Middle frontal gyrus (tissue), 1 donor: ENCODE measurements around the gene BTBD2.

Experiments used
- DNase-seq: peaks from one replicate; pipeline ENCODE4 v3.0.0-alpha.2; 2015; ENCODE audit warnings: low spot score; ENCODE audit errors: extremely low spot score

The BTBD2 gene

DNA sequence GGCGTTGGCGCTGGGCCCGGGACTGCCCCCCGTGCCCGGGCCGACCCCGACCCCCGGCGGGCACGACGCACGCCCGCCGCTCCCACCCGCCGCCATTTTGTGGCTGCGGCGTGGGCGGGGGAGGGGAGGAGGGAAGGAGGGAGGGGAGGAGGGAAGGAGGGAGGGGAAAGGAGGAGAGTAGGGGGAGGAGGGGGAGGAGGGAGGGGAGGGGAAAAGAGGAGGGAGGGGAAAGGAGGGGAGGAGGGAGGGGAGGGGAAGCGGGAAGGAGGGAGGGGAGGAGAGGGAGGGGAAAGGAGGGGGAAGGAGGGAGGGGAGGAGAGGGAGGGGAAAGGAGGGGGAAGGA is at the start of gene BTBD2:
Gene BTBD2, minus strand, starts transcription at position 107 of the 343 bp plus-strand sequence. Its CDS starts 11 bp downstream, at position 96.
- no peak for DNase-seq

GRCh38 chr19:2064788-2065524 is 49.4 kb upstream of the BTBD2 start:
- DNase-seq = no peak

GRCh38 chr19:2064395-2064787 is 48.9 kb upstream of the BTBD2 start:
- no peak for DNase-seq

- DNase-seq = no peak
Measured at GRCh38 chr19:2063824-2064223, 48.3 kb upstream of the BTBD2 start.

GRCh38 chr19:2062770-2063169 is 47.3 kb upstream of the BTBD2 start:
- DNase-seq = no peak

DNA sequence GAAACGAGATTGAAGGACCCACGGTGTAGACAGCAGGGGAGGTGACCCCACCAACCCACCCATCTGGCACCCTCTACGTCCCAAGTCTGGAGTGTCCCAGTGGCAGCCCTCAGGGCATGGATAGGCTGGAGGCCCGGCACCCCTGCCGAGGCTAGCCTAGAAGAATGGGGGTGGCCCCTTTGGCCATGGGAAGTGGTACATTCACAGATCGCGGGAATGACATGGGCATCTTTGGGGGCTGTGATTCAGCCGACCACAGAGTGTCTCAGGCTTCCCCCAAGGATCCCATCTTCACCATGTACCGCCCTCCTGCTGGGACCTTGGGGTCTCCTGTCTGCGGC is 46.8 kb upstream of the BTBD2 start:
- DNase-seq = no peak

DNA sequence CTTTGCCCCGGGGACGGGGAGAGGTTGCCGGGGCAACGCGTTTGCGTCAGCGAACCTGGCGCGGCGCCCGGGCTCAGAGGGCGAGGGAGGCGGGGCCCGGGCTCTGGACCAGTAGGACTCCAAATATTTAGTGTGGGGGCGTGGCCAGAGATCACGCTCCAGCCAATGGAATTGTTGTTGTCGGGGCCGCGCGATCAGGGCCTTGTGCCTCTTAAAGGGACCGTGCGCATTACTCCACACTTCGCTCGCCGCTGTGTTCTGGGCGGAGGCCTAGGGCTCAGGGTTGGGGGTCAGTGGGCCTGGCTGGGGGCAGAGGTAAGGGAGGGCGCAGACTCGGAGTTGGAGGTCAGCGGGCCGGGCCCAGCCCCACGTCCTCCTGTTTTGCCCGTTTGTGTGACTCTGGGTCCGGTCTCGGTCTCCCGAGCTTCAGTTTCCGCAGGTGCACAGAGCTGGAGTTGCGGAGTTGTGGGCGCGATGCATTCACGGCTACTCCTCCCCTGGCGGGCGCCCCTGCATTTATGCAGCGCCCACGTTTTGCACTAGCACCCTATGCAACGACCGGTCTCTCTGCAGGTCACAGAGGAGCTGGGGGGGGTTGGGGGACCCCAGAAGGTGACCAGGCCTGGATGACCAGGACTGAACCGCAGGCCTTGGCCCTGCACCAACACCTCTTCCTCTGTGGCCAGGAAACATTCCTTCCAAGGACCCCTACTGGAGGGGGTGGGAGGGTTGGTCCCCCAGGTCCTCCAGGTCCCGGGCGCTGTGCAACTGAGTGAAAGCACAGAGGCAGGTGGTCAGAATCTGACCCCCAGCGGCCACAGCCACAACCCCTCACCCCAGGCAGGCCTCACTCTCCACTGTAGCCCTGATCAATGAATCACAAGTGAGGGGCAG is 46.2 kb upstream of the BTBD2 start:
- DNase-seq = peak; percentile 95

GRCh38 chr19:2060884-2061494 is 45.5 kb upstream of the BTBD2 start:
- DNase-seq = no peak

DNA sequence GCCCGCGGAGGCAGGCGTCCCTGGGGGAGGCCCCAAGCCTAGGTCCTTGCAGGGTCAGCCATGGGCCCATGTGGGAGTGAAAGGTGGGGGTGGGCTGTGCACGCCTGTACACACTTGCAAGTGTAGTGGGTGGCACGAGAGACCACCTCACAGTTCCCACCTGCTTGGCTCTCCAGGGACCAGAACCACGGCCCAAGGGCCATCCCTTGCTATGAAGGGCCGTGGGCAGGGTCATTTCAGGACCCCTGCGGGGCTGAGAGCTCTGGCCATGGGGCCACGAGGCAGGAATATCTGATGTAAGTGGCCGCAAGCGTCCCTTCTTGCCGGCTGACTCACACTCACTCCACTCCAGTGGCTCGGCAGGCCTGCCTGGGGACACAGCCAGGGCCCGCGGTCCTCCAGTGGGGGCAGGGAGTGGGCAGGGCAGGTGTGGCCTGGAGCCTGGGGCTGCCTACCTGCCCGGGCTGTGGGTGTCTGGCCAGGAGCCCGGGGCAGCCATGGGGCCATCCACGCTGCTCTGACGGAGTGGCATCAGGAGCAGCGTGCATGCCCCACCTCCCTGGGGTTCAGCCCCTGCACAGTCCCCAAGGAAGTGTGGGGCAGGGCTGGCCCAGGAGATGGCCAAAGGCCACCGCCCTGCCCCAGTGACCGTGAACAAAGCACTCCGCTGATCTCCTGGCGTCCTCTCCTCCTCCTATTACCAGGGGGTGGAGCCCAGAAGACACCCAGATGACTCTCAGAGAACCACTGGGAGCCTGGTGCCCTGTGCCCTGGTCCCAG is 44.1 kb upstream of the BTBD2 start:
- DNase-seq = no peak

DNA sequence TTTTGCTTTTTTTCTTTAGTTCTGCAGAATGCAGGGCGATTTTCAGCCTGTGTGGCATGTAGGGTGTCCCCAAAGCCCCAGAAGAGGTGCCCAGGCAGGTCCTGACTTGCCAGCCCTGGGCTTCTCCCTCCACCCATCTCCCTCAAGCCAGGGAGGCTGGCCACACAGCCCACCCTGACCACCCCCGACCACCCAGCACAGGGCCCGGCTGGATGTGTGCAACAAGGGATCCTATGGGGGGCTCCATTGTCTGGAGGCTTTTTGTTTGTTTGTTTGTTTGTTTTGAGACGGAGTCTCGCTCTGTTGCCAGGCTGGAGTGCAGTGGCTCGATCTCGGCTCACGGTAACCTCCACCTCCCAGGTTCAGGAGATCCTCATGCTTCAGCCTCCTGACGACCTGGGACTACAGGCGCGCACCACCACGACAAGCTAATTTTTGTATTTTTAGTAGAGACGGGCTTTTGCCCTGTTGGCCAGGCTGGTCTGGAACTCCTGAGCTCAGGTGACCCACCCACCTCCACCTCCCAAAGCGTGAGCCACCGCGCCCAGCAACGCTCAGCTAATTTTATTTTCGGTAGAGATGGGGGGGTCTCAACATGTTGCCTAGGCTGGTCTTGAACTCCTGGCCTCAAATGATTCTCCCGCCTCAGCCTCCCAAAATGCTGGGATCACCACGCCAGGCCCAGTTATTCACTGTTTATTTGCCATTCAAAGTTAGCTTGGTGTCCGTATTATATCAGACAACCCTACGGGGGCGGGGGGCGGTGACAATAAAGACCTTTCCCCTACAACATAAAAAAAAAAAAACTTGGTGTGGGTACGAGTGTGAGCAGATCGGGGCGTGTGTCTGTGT is 43.3 kb upstream of the BTBD2 start:
- DNase-seq = no peak

DNA sequence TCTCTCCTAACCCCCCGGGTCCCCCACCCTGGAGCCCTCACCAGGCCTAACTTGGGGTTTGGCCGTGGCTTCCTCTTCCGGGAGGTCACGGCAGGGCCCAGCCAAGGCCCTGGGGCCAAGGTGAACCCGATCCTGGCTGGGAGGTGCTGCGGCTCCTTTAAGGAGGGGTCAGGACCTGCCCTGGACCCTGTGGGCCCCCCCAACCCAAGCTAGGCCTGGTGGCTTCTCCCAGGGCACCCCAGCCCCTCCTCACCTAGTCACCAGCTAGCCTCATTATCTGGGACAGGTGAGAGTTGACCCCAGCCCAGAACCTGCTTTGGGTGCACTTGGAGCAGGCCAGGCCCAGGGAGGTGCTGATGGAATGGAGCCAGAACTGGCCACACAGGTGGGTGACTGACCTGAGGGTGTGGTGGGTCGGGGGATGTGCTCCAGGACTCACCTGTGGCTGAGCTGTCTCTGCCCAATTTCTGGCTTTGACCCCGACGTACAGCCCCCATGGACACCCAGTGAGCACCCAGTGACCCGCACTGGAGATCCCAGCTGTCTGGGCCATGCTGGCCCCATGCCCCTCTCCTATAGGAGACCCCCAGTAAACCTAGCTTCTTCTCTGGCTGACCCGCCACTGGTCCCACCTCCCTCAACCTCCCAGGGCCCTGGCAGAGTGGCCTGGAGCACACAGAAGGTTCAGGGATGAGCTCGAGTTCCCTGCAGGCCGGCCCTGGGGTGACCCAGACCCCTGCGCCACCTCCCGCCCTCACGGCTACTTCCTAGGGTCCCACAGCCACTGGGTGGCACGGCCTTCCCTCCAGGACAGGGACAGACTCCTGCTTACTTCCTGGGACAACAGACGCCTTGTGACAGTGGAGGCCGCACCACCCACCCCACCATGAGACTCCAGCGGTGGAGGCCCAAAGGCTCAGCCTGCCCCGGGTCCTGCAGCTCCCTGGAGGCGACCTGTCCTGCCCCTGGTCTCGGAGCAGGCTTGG is 42.3 kb upstream of the BTBD2 start:
- no peak for DNase-seq

DNA sequence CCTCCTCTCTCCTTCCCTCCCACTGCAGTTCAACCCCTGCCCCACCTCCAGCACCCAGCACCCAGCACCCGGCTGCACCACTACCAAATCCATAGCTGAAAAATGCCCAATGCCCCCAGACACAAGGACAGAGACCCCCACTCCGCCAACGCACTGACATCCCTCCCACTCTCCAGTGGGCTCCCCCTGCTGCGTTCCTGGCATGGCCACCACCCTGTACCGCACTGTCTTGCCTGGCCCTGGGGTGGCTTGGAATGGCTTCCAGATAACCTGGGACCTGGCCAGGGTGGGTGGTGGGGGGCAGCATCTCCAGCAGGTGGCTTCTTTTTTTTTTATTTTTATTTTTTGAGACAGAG is 41.3 kb upstream of the BTBD2 start:
- no peak for DNase-seq

DNA sequence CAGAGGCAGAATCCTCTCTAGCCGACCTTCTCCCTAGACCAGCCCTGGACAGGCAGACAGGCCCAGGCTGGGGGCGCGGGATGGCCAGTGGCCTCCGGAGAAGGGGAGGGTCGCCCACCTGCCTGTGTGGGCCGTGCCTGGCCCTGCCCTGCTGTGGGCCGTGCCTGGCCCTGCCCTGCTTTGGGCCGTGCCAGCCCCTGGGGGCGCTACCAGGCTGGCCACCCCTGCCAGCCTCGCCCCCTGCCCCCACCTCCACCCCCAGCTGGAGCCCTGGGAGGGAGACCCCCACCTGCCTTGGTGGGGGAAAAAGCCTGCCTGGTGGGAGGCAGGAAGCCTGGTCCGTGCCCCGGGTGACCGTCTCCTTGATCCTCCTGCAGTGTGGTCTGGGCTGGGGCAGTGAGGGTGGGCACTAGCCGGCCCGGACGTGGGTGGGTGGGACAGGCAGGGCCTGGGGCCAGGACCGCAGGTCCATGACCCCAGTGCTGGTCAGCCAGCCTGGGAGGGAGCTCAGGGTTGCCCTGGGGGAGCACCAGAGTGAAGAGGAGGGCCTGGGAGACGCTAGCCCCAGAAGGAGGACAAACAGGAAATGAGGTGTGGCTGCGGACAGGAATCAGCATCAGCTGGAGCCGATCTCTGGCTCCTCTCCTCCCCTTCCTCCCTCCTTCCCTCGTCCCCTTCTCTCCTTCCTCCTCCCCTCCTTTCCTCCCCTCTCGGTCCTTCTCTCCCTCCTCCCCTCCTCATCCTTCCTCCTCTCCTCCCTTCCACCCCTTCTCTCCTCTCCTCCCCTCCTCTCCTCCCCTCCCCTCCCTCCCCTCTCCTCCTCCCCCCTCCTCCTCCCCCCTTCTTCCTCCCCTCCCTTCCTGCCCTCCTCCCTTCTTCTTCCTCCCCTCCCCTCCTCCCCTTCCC is 40.7 kb upstream of the BTBD2 start:
- no peak for DNase-seq

DNA sequence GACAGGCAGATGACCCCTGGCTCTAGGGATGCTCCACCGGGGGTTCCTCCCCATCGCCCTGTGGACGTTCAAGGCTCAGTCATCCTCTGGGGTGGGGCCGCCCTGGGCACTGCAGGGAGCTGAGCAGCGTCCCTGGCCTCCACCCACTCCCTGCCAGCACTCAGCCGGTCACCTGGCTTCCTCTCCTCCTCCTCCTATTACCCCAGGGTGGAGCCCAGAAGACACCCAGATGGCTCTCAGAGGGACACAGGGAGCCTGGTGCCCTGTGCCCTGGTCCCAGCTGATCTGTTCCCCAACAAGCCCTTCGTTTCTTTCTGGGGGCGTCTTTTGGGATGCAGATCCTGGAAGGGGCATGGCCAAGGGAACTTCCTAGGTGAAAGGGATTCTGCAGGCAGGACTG is 39.2 kb upstream of the BTBD2 start:
- no peak for DNase-seq

- DNase-seq = no peak
Measured at GRCh38 chr19:2053601-2054389, 38.3 kb upstream of the BTBD2 start.

GRCh38 chr19:2051773-2052704 is 36.5 kb upstream of the BTBD2 start:
- no peak for DNase-seq
